ENCODE data around the gene ARFGAP2. TPM values are rescaled to one million over a fixed set of nuclear protein-coding genes. Genes with fewer than 3 reads are reported as not detected.
A peak's percentile ranks its signal among the peaks of the same experiment; 100 is the strongest.
"Not testable (repeated sequence)": the region's sequence is repeated elsewhere in the genome, so short reads cannot be mapped to it uniquely, and the experiment has no call there.

ARFGAP2 gene
- total and polyA plus RNA-seq, 12 donors = 72.3 to 411 (median 104) TPM

DNA sequence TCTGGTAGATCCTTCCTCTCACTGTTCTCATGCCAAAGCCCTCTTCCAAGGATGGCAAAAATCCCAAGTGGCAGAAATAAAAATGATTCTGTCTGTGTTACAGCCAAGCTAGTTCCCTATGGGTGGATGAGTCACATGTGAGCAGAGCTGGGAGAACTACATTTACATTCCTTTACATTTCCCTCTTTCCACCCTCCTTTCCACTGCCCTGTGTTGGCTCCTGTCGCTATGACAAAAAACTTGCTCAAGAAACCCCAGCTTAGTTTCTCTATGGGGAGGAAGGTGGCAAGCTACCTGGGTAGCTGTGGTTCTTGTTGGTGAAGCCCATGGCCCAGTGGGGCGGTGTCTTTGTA, 27.9 kb upstream of the ARFGAP2 start:
- H3K27ac ChIP-seq = no peak overlapping the region
- H3K27me3 ChIP-seq = no peaks in the 10 kb centered on the region
- no peak for TF ChIP-seq POLR2A (IDR thresholded peaks at IDR 0.05)
- TF ChIP-seq, protein P1, sequence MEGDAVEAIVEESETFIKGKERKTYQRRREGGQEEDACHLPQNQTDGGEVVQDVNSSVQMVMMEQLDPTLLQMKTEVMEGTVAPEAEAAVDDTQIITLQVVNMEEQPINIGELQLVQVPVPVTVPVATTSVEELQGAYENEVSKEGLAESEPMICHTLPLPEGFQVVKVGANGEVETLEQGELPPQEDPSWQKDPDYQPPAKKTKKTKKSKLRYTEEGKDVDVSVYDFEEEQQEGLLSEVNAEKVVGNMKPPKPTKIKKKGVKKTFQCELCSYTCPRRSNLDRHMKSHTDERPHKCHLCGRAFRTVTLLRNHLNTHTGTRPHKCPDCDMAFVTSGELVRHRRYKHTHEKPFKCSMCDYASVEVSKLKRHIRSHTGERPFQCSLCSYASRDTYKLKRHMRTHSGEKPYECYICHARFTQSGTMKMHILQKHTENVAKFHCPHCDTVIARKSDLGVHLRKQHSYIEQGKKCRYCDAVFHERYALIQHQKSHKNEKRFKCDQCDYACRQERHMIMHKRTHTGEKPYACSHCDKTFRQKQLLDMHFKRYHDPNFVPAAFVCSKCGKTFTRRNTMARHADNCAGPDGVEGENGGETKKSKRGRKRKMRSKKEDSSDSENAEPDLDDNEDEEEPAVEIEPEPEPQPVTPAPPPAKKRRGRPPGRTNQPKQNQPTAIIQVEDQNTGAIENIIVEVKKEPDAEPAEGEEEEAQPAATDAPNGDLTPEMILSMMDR (IDR thresholded peaks at IDR 0.05) = no peak
- H3K36me3 ChIP-seq (replicated peaks in 1 of 2) = no peaks in the 10 kb centered on the region
- H3K9me3 ChIP-seq (replicated peaks in 1 of 3) = no peaks in the 10 kb centered on the region
- intact Hi-C loops (cut with DNase I) = no loop called here
- DNase-seq = no peak
- no peaks in the 10 kb centered on the region for H3K4me1 ChIP-seq (replicated peaks in 1 of 2)
- H3K4me3 ChIP-seq = no peak overlapping the region
- 80 to 92% (median 82%) methylated on average over 2 of the region's 2 CpGs for WGBS, 4 donors

DNA sequence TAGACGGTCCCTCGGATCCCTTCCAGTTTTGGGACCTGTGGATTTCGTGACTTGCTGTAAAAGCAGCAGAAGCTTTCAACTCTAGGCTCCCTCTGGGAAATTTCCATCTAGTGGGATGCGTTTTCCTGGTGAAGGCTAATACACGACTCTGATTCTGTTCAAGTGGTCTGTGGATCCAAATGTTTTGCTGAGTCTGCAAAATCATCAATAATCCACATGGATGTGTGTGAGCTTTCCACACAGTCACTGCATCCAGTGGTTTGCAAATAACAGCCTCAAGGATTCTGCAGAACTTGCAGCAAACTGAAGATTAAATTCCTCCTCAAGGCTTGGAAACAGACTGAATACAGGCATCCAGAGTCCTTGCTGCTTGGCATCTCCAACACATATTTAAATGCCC, 25.9 kb upstream of the ARFGAP2 start:
- Histone ChIP-seq H3K4me3 (no peak overlapping the region), H3K36me3 (replicated peaks in 1 of 2) (no peaks in the 10 kb centered on the region), H3K9me3 (replicated peaks in 1 of 3) (no peaks in the 10 kb centered on the region), H3K27ac (no peak overlapping the region), H3K4me1 (replicated peaks in 1 of 2) (no peaks in the 10 kb centered on the region), H3K27me3 (no peaks in the 10 kb centered on the region)
- intact Hi-C loops (cut with DNase I) = no loop called here
- WGBS, 4 donors = 49 to 70% (median 65%) methylated on average over 5 of the region's 5 CpGs
- no peak for DNase-seq
- TF ChIP-seq, protein P1 (IDR thresholded peaks at IDR 0.05) = no peak
- TF ChIP-seq POLR2A (IDR thresholded peaks at IDR 0.05) = no peak

DNA sequence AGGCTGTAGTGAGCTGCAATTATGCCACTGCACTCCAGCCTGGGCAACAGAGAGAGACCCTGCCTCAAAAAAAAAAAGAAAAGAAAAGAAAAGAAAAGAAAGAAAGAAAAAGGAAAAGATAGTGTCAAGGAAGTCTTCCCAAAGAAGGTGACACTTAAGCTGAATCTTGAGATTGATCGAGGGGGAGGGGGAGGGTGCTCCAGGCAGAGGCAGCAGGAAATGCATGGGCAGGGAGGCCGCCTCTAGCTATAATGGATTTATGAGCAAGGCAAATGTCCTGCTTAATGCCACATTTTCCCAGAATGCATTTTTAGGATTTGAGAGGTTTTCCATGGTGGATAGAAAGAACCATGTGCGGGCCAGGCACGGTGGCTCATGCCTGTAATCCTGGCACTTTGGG, 24.3 kb upstream of the ARFGAP2 start:
- WGBS, 4 donors = 80 to 94% (median 85%) methylated on average over 4 of the region's 4 CpGs
- intact Hi-C loops (cut with DNase I) = no loop called here
- H3K36me3 ChIP-seq (replicated peaks in 1 of 2) = no peaks in the 10 kb centered on the region
- no peak for TF ChIP-seq POLR2A (IDR thresholded peaks at IDR 0.05)
- TF ChIP-seq, protein P1 (IDR thresholded peaks at IDR 0.05) = no peak
- H3K27me3 ChIP-seq = no peaks in the 10 kb centered on the region
- DNase-seq = no peak
- no peak overlapping the region for H3K4me3 ChIP-seq
- H3K9me3 ChIP-seq (replicated peaks in 1 of 3) = no peaks in the 10 kb centered on the region
- no peak overlapping the region for H3K27ac ChIP-seq
- H3K4me1 ChIP-seq (replicated peaks in 1 of 2) = no peaks in the 10 kb centered on the region

DNA sequence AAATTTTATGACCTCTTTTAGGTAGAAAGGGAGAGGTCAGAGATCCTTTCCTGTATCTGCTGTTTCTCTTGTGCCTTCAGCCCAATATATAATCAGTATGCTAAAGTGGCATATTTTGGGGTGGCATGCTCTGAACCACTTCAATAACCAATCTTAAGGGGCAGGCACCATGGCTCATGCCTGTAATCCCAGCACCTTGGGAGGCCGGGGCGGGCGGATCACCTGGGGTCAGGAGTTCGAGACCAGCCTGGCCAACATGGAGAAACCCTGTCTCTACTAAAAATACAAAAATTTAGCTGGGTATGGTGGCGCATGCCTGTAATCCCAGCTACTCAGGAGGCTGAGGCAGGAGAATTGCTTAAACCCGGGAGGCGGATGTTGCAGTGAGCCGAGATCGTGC, 21.5 kb upstream of the ARFGAP2 start:
- DNase-seq; H3K27ac ChIP-seq; intact Hi-C loops (cut with DNase I); H3K9me3 ChIP-seq (replicated peaks in 1 of 3); H3K36me3 ChIP-seq (replicated peaks in 1 of 2); H3K4me1 ChIP-seq (replicated peaks in 1 of 2); H3K27me3 ChIP-seq; H3K4me3 ChIP-seq: not testable (repeated sequence)
- 82 to 89% (median 89%) methylated on average over 7 to 9 of the region's 9 CpGs for WGBS, 4 donors

DNA sequence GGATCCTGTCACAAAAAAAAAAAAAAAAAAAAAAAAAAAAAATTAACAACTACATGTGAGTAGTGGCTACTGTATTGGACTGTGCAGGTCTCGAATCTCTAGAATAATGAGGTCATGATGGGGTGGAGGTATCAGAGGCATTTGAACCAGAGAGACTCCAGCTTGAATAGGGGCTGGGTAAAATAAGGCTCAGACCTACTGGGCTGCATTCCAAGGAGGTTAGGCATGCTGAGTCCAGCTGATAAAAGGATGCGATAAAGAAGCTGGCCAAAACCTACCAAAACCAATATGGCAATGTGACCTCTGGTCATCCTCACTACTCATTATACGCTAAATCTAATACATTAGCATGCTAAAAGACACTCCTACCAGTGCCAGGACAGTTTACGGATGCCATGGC, 15.4 kb upstream of the ARFGAP2 start:
- H3K4me3 ChIP-seq = no peak overlapping the region
- H3K4me1 ChIP-seq (replicated peaks in 1 of 2) = peaks cover 6 to 7% of the 10 kb centered on the region in 2 donors
- intact Hi-C loops (cut with DNase I) = no loop called here
- DNase-seq = peak in 1 of 7 donors; percentile 51
- no peak overlapping the region for H3K27ac ChIP-seq
- H3K9me3 ChIP-seq (replicated peaks in 1 of 3) = no peaks in the 10 kb centered on the region
- TF ChIP-seq, protein P1 (IDR thresholded peaks at IDR 0.05) = no peak
- TF ChIP-seq POLR2A (IDR thresholded peaks at IDR 0.05) = no peak
- no peaks in the 10 kb centered on the region for H3K36me3 ChIP-seq (replicated peaks in 1 of 2)
- 56 to 61% (median 58%) methylated on average over 3 to 4 of the region's 4 CpGs for WGBS, 4 donors
- no peaks in the 10 kb centered on the region for H3K27me3 ChIP-seq

DNA sequence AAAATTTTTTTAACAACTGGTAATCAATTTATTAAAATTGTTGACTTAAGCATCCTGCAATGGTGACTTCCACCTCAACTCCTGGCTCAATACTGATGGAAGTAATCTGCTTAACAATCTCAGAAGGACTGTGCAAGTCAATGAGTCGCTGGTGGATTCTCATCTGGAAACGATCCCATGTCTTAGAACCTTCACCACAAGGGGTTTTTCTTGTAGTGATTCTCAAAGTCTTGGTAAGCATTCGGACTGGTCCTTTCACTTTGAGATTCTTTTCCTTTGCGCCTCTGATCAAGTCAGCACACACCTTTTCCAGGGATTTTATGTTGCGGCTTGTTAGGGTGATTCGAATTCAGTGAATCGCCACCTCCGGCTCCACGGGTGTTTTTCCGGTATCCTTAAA, 14.5 kb upstream of the ARFGAP2 start:
- H3K27ac ChIP-seq; H3K9me3 ChIP-seq (replicated peaks in 1 of 3); H3K36me3 ChIP-seq (replicated peaks in 1 of 2); intact Hi-C loops (cut with DNase I); H3K27me3 ChIP-seq; H3K4me3 ChIP-seq; DNase-seq: not testable (repeated sequence)
- H3K4me1 ChIP-seq (replicated peaks in 1 of 2) = peaks cover 13 to 14% of the 10 kb centered on the region in 2 donors
- WGBS, 4 donors = 83 to 86% (median 84%) methylated on average over 10 of the region's 10 CpGs

All from adrenal gland (tissue), 12 donors.